ENCODE measurements around the gene NABP2. TPM values are rescaled to one million over a fixed set of nuclear protein-coding genes. Genes with fewer than 3 reads are reported as not detected.
"Not testable (repeated sequence)": the region's sequence is repeated elsewhere in the genome, so short reads cannot be mapped to it uniquely, and the experiment has no call there.

Gene NABP2
- total and polyA plus RNA-seq, 12 donors, result 13.5 to 27.7 (median 20.4) TPM

- ATAC-seq (peak; percentile 36 to 83 (median 69)), DNase-seq (peak; percentile 74 to 81)
- intact Hi-C loops (cut with DNase I), result loop anchor here (1.0 to 10.0 kb wide), 15 partner anchors 29 to 277 kb away; partner anchors contain the start of genes ESYT1 (in 2 of the 10), NABP2 (in 2 of the 10), SPRYD4 (in 2 of the 10) and ZC3H10 (in 2 of the 10)
- no peak for TF ChIP-seq CTCF (IDR thresholded peaks at IDR 0.05)
- H3K4me1 ChIP-seq, result peaks cover 6 to 39% (median 27%) of the 10 kb centered on the region in 9 donors
- no peaks in the 10 kb centered on the region for H3K27me3 ChIP-seq
- H3K27ac ChIP-seq, result peak overlapping the region; percentile 78 to 95 (median 92)
- 1 to 2% methylated on average over 42 of the region's 42 CpGs for WGBS, 2 donors
- peaks cover 0 to 22% (median 9%) of the 10 kb centered on the region in 9 donors for H3K36me3 ChIP-seq
- H3K9me3 ChIP-seq, result no peaks in the 10 kb centered on the region
- H3K4me3 ChIP-seq, result peak overlapping the region; percentile 48 to 92 (median 86)
Observed at GRCh38 chr12:56189918-56190694, 34.0 kb upstream of the NABP2 start.

GRCh38 chr12:56190695-56191155, 33.4 kb upstream of the NABP2 start:
- no peak for DNase-seq
- Histone ChIP-seq H3K9me3 (no peaks in the 10 kb centered on the region), H3K4me1 (peaks cover 6 to 39% (median 27%) of the 10 kb centered on the region in 9 donors), H3K27me3 (no peaks in the 10 kb centered on the region), H3K4me3 (peak overlapping the region; percentile 48 to 92 (median 86)), H3K27ac (peak overlapping the region in 9 of 10 donors; percentile 83 to 95 (median 92)), H3K36me3 (peaks cover 0 to 16% (median 3%) of the 10 kb centered on the region in 9 donors)
- no peak for ATAC-seq
- intact Hi-C loops (cut with DNase I), result loop anchor here in 3 of 10 donors (2.0 to 10.0 kb wide), 4 partner anchors 34 to 277 kb away; partner anchors contain the start of genes SPRYD4 (in 2 of the 3) and NABP2 (in 1 of the 3)
- 26% methylated on average over 9 of the region's 9 CpGs for WGBS, 2 donors
- no peak for TF ChIP-seq CTCF (IDR thresholded peaks at IDR 0.05)

GRCh38 chr12:56192582-56192981, 31.6 kb upstream of the NABP2 start:
- DNase-seq (no peak), ATAC-seq (no peak)
- TF ChIP-seq CTCF (IDR thresholded peaks at IDR 0.05), result no peak
- H3K36me3 ChIP-seq, result no peaks in the 10 kb centered on the region
- H3K4me1 ChIP-seq, result peaks cover 6 to 30% (median 20%) of the 10 kb centered on the region in 9 donors
- H3K4me3 ChIP-seq, result no peak overlapping the region
- H3K27me3 ChIP-seq, result no peaks in the 10 kb centered on the region
- no peaks in the 10 kb centered on the region for H3K9me3 ChIP-seq
- intact Hi-C loops (cut with DNase I), result loop anchor here in 5 of 10 donors (2.0 to 10.0 kb wide), 4 partner anchors 32 to 275 kb away; partner anchors contain the start of genes SPRYD4 (in 2 of the 5) and NABP2 (in 1 of the 5)
- no peak overlapping the region for H3K27ac ChIP-seq

- peak in 1 of 2 donors; percentile 88 for DNase-seq
- TF ChIP-seq CTCF (IDR thresholded peaks at IDR 0.05), result peak; percentile 55 to 88 (median 79)
Observed at GRCh38 chr12:56193025-56193578, 31.0 kb upstream of the NABP2 start.

GRCh38 chr12:56196818-56197550, 27.2 kb upstream of the NABP2 start:
- not testable (repeated sequence) for H3K9me3 ChIP-seq, H3K4me1 ChIP-seq, H3K27me3 ChIP-seq, H3K4me3 ChIP-seq, H3K36me3 ChIP-seq, DNase-seq
- intact Hi-C loops (cut with DNase I), result loop anchor here in 1 of 10 donors (10.0 kb wide), 1 partner anchor 268 kb away; the partner anchor contains the start of gene SPRYD4
- peak in 4 of 8 donors; percentile 32 to 83 (median 45) for ATAC-seq
- H3K27ac ChIP-seq, result peak overlapping the region in 3 of 10 donors; percentile 9 to 38 (median 25)
- whole genome bisulfite sequencing, 2 donors, result 56 to 60% methylated on average over 11 of the region's 11 CpGs

More at GRCh38 chr12:56193025-56193578, 31.0 kb upstream of the NABP2 start:
- no peak for ATAC-seq
- Histone ChIP-seq H3K27me3 (no peaks in the 10 kb centered on the region), H3K9me3 (no peaks in the 10 kb centered on the region), H3K27ac (no peak overlapping the region), H3K36me3 (no peaks in the 10 kb centered on the region), H3K4me3 (no peak overlapping the region), H3K4me1 (peaks cover 5 to 25% (median 14%) of the 10 kb centered on the region in 9 donors)
- WGBS, 2 donors, result 50 to 61% methylated on average over 1 of the region's 1 CpG
- intact Hi-C loops (cut with DNase I), result loop anchor here in 6 of 10 donors (1.0 to 10.0 kb wide), 5 partner anchors 31 to 274 kb away; partner anchors contain the start of genes NABP2 (in 4 of the 6) and SPRYD4 (in 2 of the 6)

Measured in heart right ventricle (tissue), 16 donors.